ENCODE results near the gene VPS33B.
"Not testable (repeated sequence)": the region's sequence is repeated elsewhere in the genome, so short reads cannot be mapped to it uniquely, and the experiment has no call there.

VPS33B gene

DNA sequence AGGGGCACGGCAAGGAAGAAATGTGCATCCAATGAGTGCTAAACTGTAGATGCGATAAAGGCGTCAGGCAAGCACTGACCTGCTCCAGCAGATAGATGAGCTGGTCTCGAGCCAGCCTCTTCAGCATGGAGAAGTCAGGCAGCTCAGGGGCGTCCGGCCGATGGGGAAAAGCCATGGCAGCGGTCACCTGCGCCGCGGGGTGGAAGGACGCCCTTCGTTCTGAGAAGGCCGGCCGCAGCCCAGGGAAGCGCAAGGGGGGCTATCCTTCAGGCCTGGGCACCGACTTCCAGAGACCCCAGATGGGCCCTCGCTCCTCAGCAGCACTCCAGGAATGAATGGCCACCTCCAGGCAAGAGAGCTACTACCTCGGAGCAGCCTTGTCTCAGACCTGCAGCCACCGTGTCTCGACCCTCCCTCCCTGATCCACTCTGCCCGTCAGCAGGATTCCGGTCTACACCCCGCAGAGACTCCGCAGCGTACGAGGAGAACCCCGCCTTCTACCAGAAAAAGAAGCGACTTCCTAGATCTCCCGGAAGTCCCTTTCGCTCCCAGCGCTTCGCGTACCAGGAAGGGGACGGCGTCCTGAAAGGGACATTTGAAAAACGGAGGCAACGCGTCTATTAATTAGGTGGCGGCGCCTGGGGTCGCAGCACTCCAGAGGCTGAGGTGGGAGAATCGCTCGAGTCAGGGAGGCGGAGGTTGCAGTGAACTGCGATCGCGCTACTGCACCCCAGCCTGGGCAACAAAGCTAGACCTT, at the start of gene VPS33B:
TSS of gene VPS33B (minus strand) at position 520 of the 757 bp plus-strand sequence. CDS start at position 175, 345 bp downstream.
- DNase-seq (ENCODE audit: low read depth): peak; percentile 46

DNA sequence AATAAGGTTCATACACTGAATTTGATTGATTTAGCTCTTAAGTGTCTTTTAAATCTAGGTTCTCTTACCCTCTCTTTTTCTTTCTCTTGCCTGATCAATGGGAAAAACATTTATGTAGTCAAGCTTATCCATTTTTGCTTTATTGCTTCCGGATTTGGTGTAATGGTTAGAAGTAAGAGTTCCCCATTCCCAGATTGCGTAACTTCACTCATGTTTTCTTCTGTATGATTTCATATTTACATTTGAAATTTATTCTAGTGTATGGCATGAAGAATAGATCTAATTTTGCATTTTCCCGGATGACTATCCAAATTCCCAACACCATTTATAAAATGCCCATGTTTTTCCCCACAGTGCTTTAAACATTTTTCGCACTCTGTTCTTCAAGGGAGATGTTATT, 49.8 kb upstream of the VPS33B start:
- no peak for DNase-seq (ENCODE audit: low read depth)

DNA sequence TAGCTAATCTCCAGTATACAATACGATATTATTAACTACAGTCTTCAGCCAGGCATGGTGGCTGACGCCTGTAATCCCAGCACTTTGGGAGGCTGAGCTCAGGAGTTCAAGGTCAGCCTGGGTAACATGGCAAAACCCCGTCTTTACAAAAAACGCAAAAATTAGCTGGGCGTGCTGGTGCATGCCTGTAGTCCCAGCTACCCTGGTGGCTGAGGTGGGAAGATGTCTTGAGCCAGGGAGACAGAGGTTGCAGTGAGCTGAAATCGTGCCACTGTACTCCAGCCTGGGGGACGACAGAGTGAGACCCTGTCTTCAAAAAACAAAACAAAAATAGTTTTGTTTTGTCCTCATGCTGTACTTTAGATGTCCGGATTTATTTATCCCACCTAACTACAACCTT, 48.5 kb upstream of the VPS33B start:
- DNase-seq (ENCODE audit: low read depth): no peak

GRCh38 chr15:91068966-91069365, 46.6 kb upstream of the VPS33B start:
- DNase-seq (ENCODE audit: low read depth): no peak

DNA sequence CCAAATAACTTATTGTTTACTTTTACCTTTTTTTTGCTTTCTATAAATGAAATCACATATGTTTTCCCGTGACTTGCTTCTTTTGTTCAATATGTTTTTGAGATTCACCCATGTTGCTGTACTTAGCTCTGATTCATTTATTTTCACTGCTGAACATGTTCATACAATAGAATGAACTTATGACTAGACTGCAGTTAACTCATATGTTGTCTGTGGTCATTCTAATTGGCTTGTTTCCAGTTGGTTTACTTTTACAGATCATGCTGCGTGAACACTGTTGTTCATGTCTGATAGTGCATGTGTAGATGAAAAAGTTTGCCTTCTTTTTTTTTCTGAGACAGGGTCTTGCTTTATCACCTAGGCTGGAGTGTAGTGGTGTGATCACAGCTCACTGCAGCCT, 46.0 kb upstream of the VPS33B start:
- no peak for DNase-seq (ENCODE audit: low read depth)

GRCh38 chr15:91067036-91067435, 44.6 kb upstream of the VPS33B start:
- DNase-seq (ENCODE audit: low read depth): no peak

GRCh38 chr15:91065505-91065904, 43.1 kb upstream of the VPS33B start:
- no peak for DNase-seq (ENCODE audit: low read depth)

DNA sequence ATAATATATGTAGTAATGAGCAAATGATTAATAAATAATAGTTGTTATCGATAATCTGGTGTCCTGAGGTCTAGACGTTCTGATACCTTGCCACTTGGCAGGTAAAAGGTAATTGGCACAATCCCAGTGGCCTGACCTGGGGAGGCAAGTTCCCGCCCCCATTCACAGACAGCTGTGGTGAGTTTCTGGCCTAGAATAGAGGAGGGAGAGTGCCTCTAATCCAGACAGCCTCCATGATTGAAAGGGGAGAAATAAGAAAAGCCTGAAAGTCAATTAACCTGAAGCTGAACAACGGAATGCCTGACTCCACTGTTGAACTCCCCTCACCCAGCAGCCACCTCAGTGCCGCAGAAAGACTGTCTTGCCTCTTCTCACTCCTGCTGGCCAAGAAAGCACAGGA, 39.6 kb upstream of the VPS33B start:
- no peak for DNase-seq (ENCODE audit: low read depth)

DNA sequence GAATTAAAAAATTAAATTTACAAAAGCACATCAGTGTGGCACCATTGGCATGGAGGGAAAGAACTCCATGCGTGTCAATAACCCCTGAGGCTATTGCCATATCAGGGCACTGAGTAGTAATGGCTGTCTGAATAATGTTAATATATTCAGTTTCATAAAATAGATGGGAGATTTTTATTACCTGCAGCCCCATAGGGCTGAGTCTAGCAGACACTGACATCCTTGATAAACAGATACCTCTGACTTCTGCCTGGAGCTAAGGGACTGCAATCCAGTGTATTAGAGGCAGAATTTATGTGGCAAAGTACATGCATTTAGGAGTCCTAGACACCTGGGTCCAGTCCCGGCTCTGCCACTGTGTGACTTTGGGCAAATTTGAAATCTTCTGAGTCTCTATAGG, 38.8 kb upstream of the VPS33B start:
- no peak for DNase-seq (ENCODE audit: low read depth)

GRCh38 chr15:91055548-91056331, 33.3 kb upstream of the VPS33B start:
- DNase-seq (ENCODE audit: low read depth): no peak

DNA sequence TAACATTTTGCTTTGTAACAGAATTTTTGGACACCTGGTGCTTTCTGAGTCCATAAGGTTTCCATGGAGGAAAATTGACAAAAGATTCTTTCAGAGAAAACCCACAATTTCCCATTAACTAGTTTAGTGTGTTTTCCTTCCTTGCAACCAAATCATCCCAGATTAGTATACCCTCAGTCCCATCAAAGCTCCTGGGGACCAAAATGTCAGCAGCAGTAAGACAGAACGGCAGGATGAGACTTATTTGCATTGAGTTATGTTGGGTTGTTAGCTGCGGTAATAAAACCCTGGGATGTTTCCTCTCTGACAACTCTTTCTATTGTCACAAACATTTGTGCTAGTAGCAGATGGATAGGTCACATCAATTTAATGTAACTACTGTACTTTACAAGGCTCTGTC, 32.4 kb upstream of the VPS33B start:
- DNase-seq (ENCODE audit: low read depth): no peak

GRCh38 chr15:91051248-91051647, 28.9 kb upstream of the VPS33B start:
- no peak for DNase-seq (ENCODE audit: low read depth)

DNA sequence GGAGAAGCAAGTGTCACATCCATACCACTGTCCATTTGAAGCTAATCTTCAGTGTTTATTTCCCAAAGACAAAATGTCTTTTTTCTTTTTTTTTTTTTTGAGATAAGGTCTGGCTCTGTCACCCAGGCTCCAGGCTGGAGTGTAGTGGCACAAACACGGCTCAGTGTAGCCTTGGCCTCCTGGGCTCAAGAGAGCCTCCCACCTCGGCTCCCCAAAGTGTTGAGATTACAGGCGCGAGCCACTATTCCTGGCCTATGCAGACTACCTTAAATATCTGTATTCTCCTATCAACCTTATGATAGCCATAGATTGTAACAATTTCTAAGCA, 27.7 kb upstream of the VPS33B start:
- no peak for DNase-seq (ENCODE audit: low read depth)

GRCh38 chr15:91049378-91050127, 27.2 kb upstream of the VPS33B start:
- peak; percentile 22 for DNase-seq (ENCODE audit: low read depth)

DNA sequence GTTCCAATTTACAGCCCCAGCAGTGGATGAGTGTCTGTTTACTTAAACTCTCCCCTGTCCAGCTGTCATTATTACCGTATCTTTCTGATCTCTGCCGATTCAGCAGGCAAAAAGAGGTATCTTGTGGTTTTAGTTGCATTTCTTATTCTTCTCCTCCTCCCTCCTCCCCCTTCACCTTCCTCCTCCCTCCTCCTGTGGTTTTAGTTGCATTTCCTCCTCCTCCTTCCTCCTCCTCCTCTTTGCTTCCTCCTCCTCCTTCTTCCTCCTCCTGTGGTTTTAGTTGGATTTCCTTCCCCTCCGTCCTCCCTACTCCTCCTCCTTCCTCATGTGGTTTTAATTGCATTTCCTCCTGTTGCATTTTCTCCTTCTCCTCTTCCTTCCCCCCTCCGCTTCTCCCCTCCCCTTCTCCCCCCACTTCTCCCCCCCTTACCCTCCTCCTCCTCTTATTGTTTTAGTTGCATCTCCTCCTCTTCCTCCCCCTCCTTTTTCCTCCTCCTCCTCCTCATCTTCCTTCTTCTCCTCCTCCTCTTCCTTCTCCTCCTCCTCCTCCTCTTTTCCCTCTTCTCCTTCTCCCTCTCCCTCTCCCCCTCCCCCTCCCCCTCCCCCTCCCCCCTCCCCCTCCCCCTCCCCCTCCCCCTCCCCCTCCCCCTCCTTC, 25.3 kb upstream of the VPS33B start:
- no peak for DNase-seq (ENCODE audit: low read depth)

DNA sequence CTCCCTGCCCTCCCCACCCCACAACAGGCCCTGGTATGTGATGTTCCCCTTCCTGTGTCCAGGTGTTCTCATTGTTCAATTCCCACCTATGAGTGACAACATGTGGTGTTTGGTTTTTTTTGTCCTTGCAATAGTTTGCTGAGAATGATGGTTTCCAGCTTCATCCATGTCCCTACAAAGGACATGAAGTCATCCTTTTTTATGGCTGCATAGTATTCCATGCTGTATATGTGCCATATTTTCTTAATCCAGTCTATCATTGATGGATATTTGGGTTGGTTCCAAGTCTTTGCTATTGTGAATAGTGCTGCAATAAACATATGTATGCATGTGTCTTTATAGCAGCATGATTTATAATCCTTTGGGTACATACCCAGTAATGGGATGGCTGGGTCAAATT, 23.7 kb upstream of the VPS33B start:
- not testable (repeated sequence) for DNase-seq (ENCODE audit: low read depth)

GRCh38 chr15:91045065-91045464, 22.7 kb upstream of the VPS33B start:
- DNase-seq (ENCODE audit: low read depth): no peak

DNA sequence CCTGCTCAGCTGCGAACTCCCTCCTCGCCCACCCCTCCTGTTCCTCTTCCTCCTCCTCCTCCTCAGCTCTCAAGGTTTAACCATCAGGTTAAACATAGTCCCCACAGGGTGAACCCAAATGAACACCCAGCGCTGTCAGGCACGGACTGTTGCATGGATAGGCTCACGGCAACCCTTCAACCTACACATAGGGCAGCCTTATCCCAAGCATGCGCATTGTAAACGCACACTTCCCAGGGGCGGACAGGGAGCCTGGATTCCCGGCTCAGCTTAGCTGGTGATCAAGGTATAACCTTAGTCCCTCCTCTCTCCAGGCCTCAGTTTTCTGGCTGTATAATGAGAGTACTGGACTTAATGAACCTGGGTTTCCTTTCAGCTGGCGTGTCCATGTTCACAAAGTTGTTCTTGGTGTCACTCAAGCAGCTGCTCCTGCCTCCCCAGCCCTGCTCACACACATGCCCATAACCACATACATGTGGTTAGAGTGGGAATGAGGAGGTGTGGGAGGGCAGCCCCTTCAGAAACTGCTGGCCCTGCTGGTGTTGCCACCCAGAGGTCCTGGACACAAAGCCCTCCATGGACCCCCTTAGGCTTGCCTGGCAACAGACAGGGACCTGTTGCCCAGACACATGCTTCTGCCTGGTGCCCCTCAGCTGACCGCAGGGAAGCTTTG, 20.9 kb upstream of the VPS33B start:
- no peak for DNase-seq (ENCODE audit: low read depth)

DNA sequence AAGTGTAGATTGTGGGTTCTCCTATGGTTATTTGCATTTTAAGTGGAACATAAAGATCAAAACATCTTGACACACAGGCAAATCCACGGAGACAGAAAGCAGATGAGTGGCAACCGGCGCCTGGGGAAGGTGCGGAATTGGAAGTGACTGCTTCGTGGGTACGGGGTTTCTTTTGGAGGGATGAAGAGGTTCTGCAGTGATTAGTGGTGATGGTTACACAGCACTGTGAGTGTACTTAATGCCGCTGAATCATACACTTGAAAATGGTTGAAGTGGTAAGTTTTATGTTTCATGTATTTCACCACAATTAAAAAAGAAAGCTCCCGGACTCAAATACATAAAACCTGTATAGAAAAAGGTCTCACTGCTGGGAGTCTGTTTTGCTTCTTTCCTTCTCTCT, 18.5 kb upstream of the VPS33B start:
- no peak for DNase-seq (ENCODE audit: low read depth)

DNA sequence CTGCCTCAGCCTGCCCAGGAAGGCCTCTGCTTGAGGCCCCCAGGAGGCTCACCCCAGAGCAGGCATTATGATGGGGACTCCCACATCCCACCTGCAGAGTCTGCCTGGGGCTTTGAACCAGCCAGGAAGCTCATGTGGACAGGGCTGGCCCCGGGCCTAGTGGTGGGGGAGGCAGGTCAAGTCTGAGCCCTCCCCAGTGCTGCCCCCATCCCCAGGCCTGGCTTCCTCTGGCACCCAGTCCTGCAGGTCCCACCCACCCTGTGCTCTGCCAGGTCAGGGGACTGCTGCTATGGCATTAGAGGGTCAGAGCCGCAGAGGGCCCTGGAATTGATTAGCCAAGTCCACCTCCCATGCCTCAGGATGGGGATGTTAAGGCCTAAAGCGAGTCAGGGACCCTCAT, 17.6 kb upstream of the VPS33B start:
- DNase-seq (ENCODE audit: low read depth): no peak

DNA sequence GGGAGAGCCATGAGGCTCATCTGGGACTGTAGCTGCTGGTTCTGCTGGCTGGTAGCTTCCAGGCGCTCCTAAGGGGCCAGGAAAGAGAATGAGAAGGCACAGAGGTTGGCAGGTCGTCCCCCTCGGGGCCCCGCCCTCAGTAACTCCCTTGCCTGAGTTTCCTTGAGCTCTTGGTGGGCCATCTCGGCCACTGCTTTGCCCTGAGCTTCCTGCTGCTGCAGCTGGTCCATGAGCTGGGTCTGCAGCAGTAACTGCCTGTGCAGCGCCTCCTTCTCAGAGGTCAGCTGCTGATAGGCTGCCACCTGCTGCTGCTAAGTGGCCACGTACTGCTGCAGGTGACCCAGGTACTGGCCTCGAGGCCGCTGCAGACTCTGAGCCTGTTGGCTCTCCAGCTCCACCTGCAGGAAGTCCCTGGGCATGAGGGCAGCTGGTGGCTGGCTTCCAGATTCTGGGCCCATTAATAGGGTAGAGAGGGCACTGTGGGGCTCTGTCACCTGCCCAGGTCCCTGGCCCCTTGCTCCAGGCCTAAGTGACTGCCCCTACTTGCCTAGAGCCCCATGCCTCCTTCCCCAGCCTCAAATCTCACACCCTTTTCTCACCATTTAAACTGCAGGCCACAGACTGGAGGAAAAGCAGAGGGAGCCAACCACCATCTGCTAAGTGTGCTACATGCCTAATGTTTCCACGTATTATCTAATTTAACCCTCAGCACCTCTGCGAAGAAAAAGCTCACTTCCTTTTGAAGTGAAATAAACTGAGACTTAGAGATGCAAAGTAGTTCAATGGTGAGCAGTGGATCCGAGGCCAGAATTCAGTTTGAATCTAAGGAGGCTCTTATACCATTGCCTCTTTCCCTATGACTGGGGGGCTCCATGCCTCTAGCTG, 10.8 kb upstream of the VPS33B start:
- DNase-seq (ENCODE audit: low read depth): peak; percentile 25

All from stimulated activated CD8-positive, alpha-beta memory T cell treated with anti-CD3 and anti-CD28 coated beads, Interleukin-15, amount 100 ng/mL, for 1 hour (primary cell).